SK-N-SH (cell line): ENCODE measurements around the gene ATF6B. TPM values are rescaled to one million over a fixed set of nuclear protein-coding genes. Genes with fewer than 3 reads are reported as not detected.

ENCODE experiments used
- CTCF ChIA-PET: fragments of 300-600, 350-600 bp; formaldehyde crosslinking; extraction: SDS; loops from one replicate; lab custom pipeline; 2021; lab: Yijun Ruan, JAX
- POLR2A ChIA-PET: fragments of 350-600 bp; sonication (Branson Sonifier 250); formaldehyde crosslinking; extraction: SDS; loops from one replicate; lab custom pipeline; 2020; ENCODE audit warnings: antibody characterized with exemption, inconsistent platforms; lab: Yijun Ruan, JAX
- DNase-seq: peaks from one replicate; pipeline ENCODE4 v3.0.0; 2012
- H2AFZ ChIP-seq: fragments of 200-600 bp; sonication (generic); 2 replicates; pipeline ENCODE4 v1.8.1; 2016; ENCODE audit warnings: antibody characterized with exemption, mild to moderate bottlenecking, low read depth
- H3F3A ChIP-seq: fragments of 200-600 bp; sonication (generic); replicated peaks from 2 replicates; pipeline ENCODE3; 2016; ENCODE audit warnings: antibody characterized with exemption, mild to moderate bottlenecking; ENCODE audit not compliant: insufficient read depth
- H3K27ac ChIP-seq, 2 experiments: fragments of 200-500 bp in 1 of 2; fragments of 200-600 bp in 1 of 2; sonication (Bioruptor generic) in 1 of 2; sonication (generic), shearing (Covaris generic) in 1 of 2; 2 replicates each; pipeline versions ENCODE4 v1.5.1 to v1.6.1; 2014 to 2016; ENCODE audit warnings: low read depth in 2 of 2, inconsistent platforms in 1 of 2, low read length in 1 of 2, mild to moderate bottlenecking in 1 of 2, mixed read lengths in 1 of 2
- H3K27me3 ChIP-seq: fragments of 200-600 bp; sonication (generic), shearing (Covaris generic); 2 replicates; pipeline ENCODE4 v1.6.1; 2016; ENCODE audit warnings: mixed run types; ENCODE audit not compliant: insufficient read depth
- H3K36me3 ChIP-seq, 2 experiments: fragments of 200-500 bp in 1 of 2; fragments of 200-600 bp in 1 of 2; sonication (Bioruptor generic) in 1 of 2; sonication (generic) in 1 of 2; replicated peaks in 1 of 2; 2 replicates each; pipeline versions ENCODE3 to v1.5.1; 2014 to 2016; ENCODE audit warnings: low read length in 1 of 2, mild to moderate bottlenecking in 1 of 2; ENCODE audit not compliant: insufficient read depth in 2 of 2, control insufficient read depth in 1 of 2
- H3K4me1 ChIP-seq, 2 experiments: fragments of 200-500 bp in 1 of 2; fragments of 200-600 bp in 1 of 2; sonication (Bioruptor generic) in 1 of 2; sonication (generic), shearing (Covaris generic) in 1 of 2; 2 replicates each; pipeline versions ENCODE4 v1.5.1 to v1.6.1; 2014 to 2016; ENCODE audit warnings: low read depth in 1 of 2, low read length in 1 of 2, mixed run types in 1 of 2; ENCODE audit not compliant: insufficient read depth in 2 of 2, control insufficient read depth in 1 of 2
- H3K4me2 ChIP-seq: fragments of 200-600 bp; sonication (generic), shearing (Covaris generic); 2 replicates; pipeline ENCODE4 v1.6.1; 2017; ENCODE audit warnings: mixed run types
- H3K4me3 ChIP-seq, 2 experiments: fragments of 200-500 bp in 1 of 2; fragments of 200-600 bp in 1 of 2; sonication (Bioruptor generic) in 1 of 2; sonication (generic), shearing (Covaris generic) in 1 of 2; 2 replicates each; pipeline versions ENCODE4 v1.5.1 to v1.8.1; 2014 to 2016; ENCODE audit warnings: low read depth in 2 of 2, inconsistent platforms in 1 of 2, low read length in 1 of 2, mild to moderate bottlenecking in 1 of 2, mixed read lengths in 1 of 2, moderate library complexity in 1 of 2
- H3K79me2 ChIP-seq: fragments of 200-600 bp; sonication (generic); 2 replicates; pipeline ENCODE4 v1.8.1; 2017; ENCODE audit warnings: mild to moderate bottlenecking; ENCODE audit not compliant: insufficient read depth
- H3K9ac ChIP-seq: fragments of 200-600 bp; sonication (generic); 2 replicates; pipeline ENCODE4 v1.6.1; 2017; ENCODE audit warnings: mixed run types
- H3K9me2 ChIP-seq: fragments of 200-600 bp; sonication (generic); 2 replicates; pipeline ENCODE4 v1.6.1; 2017; ENCODE audit warnings: mixed run types
- H3K9me3 ChIP-seq: fragments of 200-600 bp; sonication (generic); 2 replicates; pipeline ENCODE4 v1.6.1; 2017; ENCODE audit warnings: mixed run types, mild to moderate bottlenecking, moderate library complexity
- H4K20me1 ChIP-seq: fragments of 200-600 bp; sonication (generic); 2 replicates; pipeline ENCODE4 v1.6.1; 2017; ENCODE audit warnings: mild to moderate bottlenecking, mixed run types; ENCODE audit not compliant: insufficient read depth
- CTCF ChIP-seq: fragments of 200-600 bp; sonication (generic); IDR thresholded peaks from 2 replicates; pipeline ENCODE4 v1.6.1; 2017; ENCODE audit warnings: antibody characterized with exemption, mild to moderate bottlenecking, moderate library complexity
- EZH2phosphoT487 ChIP-seq: fragments of 200-600 bp; sonication (generic); IDR thresholded peaks from 2 replicates; pipeline ENCODE4 v1.6.1; 2017; ENCODE audit warnings: low read depth, mixed run types, mild to moderate bottlenecking, antibody characterized with exemption, moderate library complexity, borderline replicate concordance
- FOXM1 ChIP-seq: IDR thresholded peaks from 2 replicates; pipeline ENCODE4 v1.4.0; 2012; ENCODE audit warnings: low read depth, mild to moderate bottlenecking
- GATA2 ChIP-seq: sonication (generic); formaldehyde crosslinking; IDR thresholded peaks from 2 replicates; pipeline ENCODE4 v1.5.0; 2020; ENCODE audit warnings: mild to moderate bottlenecking, missing genetic modification reagents
- JUND ChIP-seq: IDR thresholded peaks from 2 replicates; pipeline ENCODE4 v1.4.0; 2012
- MEF2A ChIP-seq: IDR thresholded peaks from 2 replicates; pipeline ENCODE4 v1.4.0; 2012; ENCODE audit warnings: low read depth, borderline replicate concordance
- RAD21 ChIP-seq: IDR thresholded peaks from 2 replicates; pipeline ENCODE4 v1.6.1; 2012; ENCODE audit warnings: mild to moderate bottlenecking, low read length
- REST ChIP-seq: IDR thresholded peaks from 2 replicates; pipeline ENCODE4 v1.6.1; 2012; ENCODE audit warnings: mild to moderate bottlenecking, low read depth, low read length, moderate library complexity
- RFX5 ChIP-seq: IDR thresholded peaks from 2 replicates; pipeline ENCODE4 v1.6.1; 2012; ENCODE audit warnings: mild to moderate bottlenecking, improper control_type of control experiment, low read length
- SIN3A ChIP-seq: IDR thresholded peaks from 2 replicates; pipeline ENCODE4 v1.6.1; 2012; ENCODE audit warnings: low read depth, mild to moderate bottlenecking, low read length, moderate library complexity, borderline replicate concordance
- SMC3 ChIP-seq: IDR thresholded peaks from 2 replicates; pipeline ENCODE4 v1.6.1; 2012; ENCODE audit warnings: low read depth, low read length, improper control_type of control experiment
- TCF12 ChIP-seq: IDR thresholded peaks from 2 replicates; pipeline ENCODE4 v1.4.0; 2012
- TEAD4 ChIP-seq: IDR thresholded peaks from 2 replicates; pipeline ENCODE4 v1.4.0; 2012; ENCODE audit warnings: mild to moderate bottlenecking, borderline replicate concordance; ENCODE audit not compliant: insufficient read depth
- USF1 ChIP-seq: IDR thresholded peaks from 2 replicates; pipeline ENCODE4 v1.4.0; 2012; ENCODE audit warnings: low read depth, borderline replicate concordance
- ZBTB33 ChIP-seq: IDR thresholded peaks from 2 replicates; pipeline ENCODE4 v1.4.0; 2012; ENCODE audit warnings: low read depth, borderline replicate concordance
- WGBS: methylation state at CpG from one replicate; pipeline ENCODE4 v1.1.6; 2017; ENCODE audit warnings: low lambda C conversion rate; 5-methylcytosine and 5-hydroxymethylcytosine counted together
- polyA plus RNA-seq, 3 experiments: library from polyadenylated mRNA; depleted of rRNA; stranded (reverse); fragments of >200 nt; gene quantifications; 2 replicates each; pipeline ENCODE4 v1.2.3, GENCODE V29; 2012

ATF6B gene
- polyA plus RNA-seq, 1 of the 3 experiments (the other 2 are of a cell fraction): 61.3 TPM

GRCh38 chr6:32110632-32111031, 17.4 kb downstream of the ATF6B start:
- H3K79me2 ChIP-seq: no peaks in the 10 kb centered on the region
- no peaks in the 10 kb centered on the region for H4K20me1 ChIP-seq
- ChIA-PET CTCF (interaction anchor here (0.6 to 2.4 kb wide), 7 partner anchors 8 to 301 kb away, joined by 3 to 16 read pairs (median 4); partner anchors contain the start of gene ATF6B), POLR2A (interaction anchor here (1.8 kb wide), 1 partner anchor 15 kb away, joined by 5 read pairs; no protein-coding TSS in a partner anchor)
- H2AFZ ChIP-seq: no peak overlapping the region
- no peak overlapping the region for H3K27ac ChIP-seq
- no peaks in the 10 kb centered on the region for H3K36me3 ChIP-seq
- H3K27me3 ChIP-seq: no peaks in the 10 kb centered on the region; the same call in 1 of the 2 replicates
- 70% methylated on average over 2 of the region's 7 CpGs for WGBS
- no peaks in the 10 kb centered on the region for H3K9me2 ChIP-seq
- no peak overlapping the region for H3K9ac ChIP-seq
- H3K9me3 ChIP-seq: no peaks in the 10 kb centered on the region
- H3F3A ChIP-seq: peaks cover 31% of the 10 kb centered on the region
- DNase-seq: no peak
- peaks cover 3 to 18% of the 10 kb centered on the region in 2 experiments; a peak in 3 of 4 replicates for H3K4me1 ChIP-seq
- TF ChIP-seq JUND: no peak
- no peak for TF ChIP-seq RAD21
- no peak for TF ChIP-seq SIN3A
- TF ChIP-seq RFX5: no peak
- TF ChIP-seq SMC3: no peak
- TF ChIP-seq EZH2phosphoT487: no peak
- TF ChIP-seq MEF2A: no peak
- no peak for TF ChIP-seq ZBTB33
- TF ChIP-seq TCF12: no peak
- TF ChIP-seq GATA2 (CRISPR knock-in tag): no peak
- TF ChIP-seq USF1: no peak
- TF ChIP-seq CTCF: no peak
- TF ChIP-seq TEAD4: no peak
- no peak for TF ChIP-seq REST
- TF ChIP-seq FOXM1: no peak
- no peak overlapping the region for H3K4me3 ChIP-seq
- H3K4me2 ChIP-seq: no peak overlapping the region
